K562 (cell line): ENCODE results near the gene SLC25A11.

Experiments
- EZH2 ChIP-seq: IDR thresholded peaks from 2 replicates; pipeline ENCODE4 v1.6.1; 2012; ENCODE audit warnings: low read depth, mild to moderate bottlenecking, inconsistent platforms, low read length, borderline replicate concordance
- GATAD2B ChIP-seq: fragments of 450-650 bp; IDR thresholded peaks from 2 replicates; pipeline ENCODE4 v1.6.1; 2017; ENCODE audit warnings: mild to moderate bottlenecking, borderline replicate concordance
- HIVEP1 ChIP-seq: fragments of 250-450 bp; sonication (Bioruptor Pico); IDR thresholded peaks from 2 replicates; pipeline ENCODE4 v1.4.0; 2020; ENCODE audit warnings: mild to moderate bottlenecking
- KLF13 ChIP-seq: fragments of 450-650 bp; IDR thresholded peaks from 2 replicates; pipeline ENCODE4 v1.6.1; 2016; ENCODE audit warnings: missing genetic modification characterization, low read depth, mild to moderate bottlenecking, missing compliant biosample characterization, moderate library complexity, borderline replicate concordance
- NFIC ChIP-seq: fragments of 450-650 bp; IDR thresholded peaks from 2 replicates; pipeline ENCODE4 v1.6.1; 2017; ENCODE audit warnings: mild to moderate bottlenecking, inconsistent platforms
- NFYB ChIP-seq: IDR thresholded peaks from 2 replicates; pipeline ENCODE4 v1.6.1; 2011; ENCODE audit warnings: mild to moderate bottlenecking, moderate library complexity; ENCODE audit not compliant: insufficient read length; ENCODE audit errors: extremely low read depth
- POLR2A ChIP-seq: fragments of 450-650 bp; conservative IDR thresholded peaks from 2 replicates; pipeline ENCODE4 v1.6.1; 2016
- POLR2G ChIP-seq: fragments of 200-400 bp; formaldehyde crosslinking; IDR thresholded peaks from 2 replicates; pipeline ENCODE4 v1.6.1; 2017; ENCODE audit warnings: low read depth, mild to moderate bottlenecking, antibody characterized with exemption, low read length, moderate library complexity
- RBM39 ChIP-seq: fragments of 200-400 bp; formaldehyde crosslinking; optimal IDR thresholded peaks from 2 replicates; pipeline ENCODE3; 2018; ENCODE audit warnings: low read depth, low read length
- TCF7L2 ChIP-seq: fragments of 150-350 bp; IDR thresholded peaks from 2 replicates; pipeline ENCODE4 v1.6.1; 2016; ENCODE audit warnings: low read depth, mild to moderate bottlenecking, low read length, moderate library complexity
- ZBTB1 ChIP-seq: sonication (generic); formaldehyde crosslinking; IDR thresholded peaks from 2 replicates; pipeline ENCODE4 v1.8.1; 2023; ENCODE audit warnings: missing genetic modification reagents, low read depth, mild to moderate bottlenecking, borderline replicate concordance
- ZNF134 ChIP-seq: fragments of 250-450 bp; sonication (Bioruptor Pico); conservative IDR thresholded peaks from 2 replicates; pipeline ENCODE4 v1.4.0; 2020
- TF ChIP-seq, protein P1 (sequence below): fragments of 150-350 bp; conservative IDR thresholded peaks from 2 replicates; pipeline ENCODE4 v1.6.1; 2014; ENCODE audit warnings: low read length

DNA sequence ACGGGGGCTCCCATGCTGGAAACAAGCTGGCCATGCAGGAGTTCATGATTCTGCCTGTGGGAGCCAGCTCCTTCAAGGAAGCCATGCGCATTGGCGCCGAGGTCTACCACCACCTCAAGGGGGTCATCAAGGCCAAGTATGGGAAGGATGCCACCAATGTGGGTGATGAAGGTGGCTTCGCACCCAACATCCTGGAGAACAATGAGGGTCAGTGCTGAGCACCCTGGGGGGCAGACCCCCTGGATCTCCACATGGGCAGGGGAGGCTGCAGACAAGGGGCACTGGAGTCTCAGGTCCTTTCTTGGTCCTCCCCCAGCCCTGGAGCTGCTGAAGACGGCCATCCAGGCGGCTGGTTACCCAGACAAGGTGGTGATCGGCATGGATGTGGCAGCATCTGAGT, 15.2 kb upstream of the SLC25A11 start:
- TF ChIP-seq POLR2A (no peak), RBM39 (no peak), KLF13 (tag) (no peak), POLR2G (no peak), TCF7L2 (no peak), ZNF134 (CRISPR knock-in tag) (no peak), NFYB (no peak), NFIC (no peak), EZH2 (no peak), GATAD2B (no peak), HIVEP1 (CRISPR knock-in tag) (no peak), ZBTB1 (CRISPR knock-in tag) (no peak)
- TF ChIP-seq, protein P1, sequence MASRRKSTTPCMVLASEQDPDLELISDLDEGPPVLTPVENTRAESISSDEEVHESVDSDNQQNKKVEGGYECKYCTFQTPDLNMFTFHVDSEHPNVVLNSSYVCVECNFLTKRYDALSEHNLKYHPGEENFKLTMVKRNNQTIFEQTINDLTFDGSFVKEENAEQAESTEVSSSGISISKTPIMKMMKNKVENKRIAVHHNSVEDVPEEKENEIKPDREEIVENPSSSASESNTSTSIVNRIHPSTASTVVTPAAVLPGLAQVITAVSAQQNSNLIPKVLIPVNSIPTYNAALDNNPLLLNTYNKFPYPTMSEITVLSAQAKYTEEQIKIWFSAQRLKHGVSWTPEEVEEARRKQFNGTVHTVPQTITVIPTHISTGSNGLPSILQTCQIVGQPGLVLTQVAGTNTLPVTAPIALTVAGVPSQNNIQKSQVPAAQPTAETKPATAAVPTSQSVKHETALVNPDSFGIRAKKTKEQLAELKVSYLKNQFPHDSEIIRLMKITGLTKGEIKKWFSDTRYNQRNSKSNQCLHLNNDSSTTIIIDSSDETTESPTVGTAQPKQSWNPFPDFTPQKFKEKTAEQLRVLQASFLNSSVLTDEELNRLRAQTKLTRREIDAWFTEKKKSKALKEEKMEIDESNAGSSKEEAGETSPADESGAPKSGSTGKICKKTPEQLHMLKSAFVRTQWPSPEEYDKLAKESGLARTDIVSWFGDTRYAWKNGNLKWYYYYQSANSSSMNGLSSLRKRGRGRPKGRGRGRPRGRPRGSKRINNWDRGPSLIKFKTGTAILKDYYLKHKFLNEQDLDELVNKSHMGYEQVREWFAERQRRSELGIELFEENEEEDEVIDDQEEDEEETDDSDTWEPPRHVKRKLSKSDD = no peak
